ENCODE results near the gene SLCO2A1. TPM values are rescaled to one million over a fixed set of nuclear protein-coding genes. Genes with fewer than 3 reads are reported as not detected.

Gene SLCO2A1
- total and polyA plus RNA-seq, 4 experiments from 2014 or later, result not detected

DNA sequence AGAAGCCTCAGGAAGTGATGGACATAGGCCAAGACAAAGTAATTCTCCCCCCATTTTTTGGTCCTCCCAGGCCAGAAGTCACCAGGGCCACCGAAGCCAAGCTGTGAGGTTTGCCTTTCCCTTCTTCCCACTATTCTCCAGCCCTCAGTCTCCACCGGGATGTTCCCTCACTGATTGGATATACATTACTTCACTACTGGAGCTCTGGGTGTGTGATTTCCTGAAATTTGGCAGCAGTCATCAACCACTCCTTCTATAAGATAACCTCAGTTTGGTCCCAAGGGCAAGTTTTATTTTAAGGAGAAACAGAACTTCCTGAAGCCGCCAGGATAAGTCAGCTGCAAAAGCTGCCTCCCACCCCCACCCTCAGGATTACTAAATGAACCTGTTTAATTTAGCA, 11.3 kb downstream of the SLCO2A1 start:
- no peaks in the 10 kb centered on the region for H3K36me3 Mint-ChIP-seq
- H3K4me3 Mint-ChIP-seq, result no peak overlapping the region
- intact Hi-C loops (cut with micrococcal nuclease), result no loop called here
- no peaks in the 10 kb centered on the region for H3K27me3 ChIP-seq (ENCODE audit: insufficient read depth, low read length)
- no peaks in the 10 kb centered on the region for H3K9me3 ChIP-seq (ENCODE audit: control insufficient read depth in 1 of 2, low read length in 2 of 2)
- no peaks in the 10 kb centered on the region for H3K4me1 Mint-ChIP-seq
- H3K9me3 Mint-ChIP-seq, result no peaks in the 10 kb centered on the region
- CTCF ChIA-PET (ENCODE audit: partially characterized antibody), result interaction anchor here (0.6 kb wide), 1 partner anchor 352 kb away, joined by 3 read pairs; no protein-coding TSS in a partner anchor
- no peaks in the 10 kb centered on the region for H3K36me3 ChIP-seq (ENCODE audit: insufficient read depth, low read length)
- no peak overlapping the region for H3K27ac ChIP-seq (ENCODE audit: low read depth, low read length)
- DNase-seq, result no peak
- POLR2A ChIA-PET (ENCODE audit: partially characterized antibody), result no interaction called here
- no peaks in the 10 kb centered on the region for H3K4me1 ChIP-seq (ENCODE audit: insufficient read depth, low read length)
- no peak overlapping the region for H3K27ac Mint-ChIP-seq
- H3K27me3 Mint-ChIP-seq, result peaks cover 4 to 5% of the 10 kb centered on the region in 2 donors
- H3K4me3 ChIP-seq (ENCODE audit: low read length in 2 of 2), result no peak overlapping the region

DNA sequence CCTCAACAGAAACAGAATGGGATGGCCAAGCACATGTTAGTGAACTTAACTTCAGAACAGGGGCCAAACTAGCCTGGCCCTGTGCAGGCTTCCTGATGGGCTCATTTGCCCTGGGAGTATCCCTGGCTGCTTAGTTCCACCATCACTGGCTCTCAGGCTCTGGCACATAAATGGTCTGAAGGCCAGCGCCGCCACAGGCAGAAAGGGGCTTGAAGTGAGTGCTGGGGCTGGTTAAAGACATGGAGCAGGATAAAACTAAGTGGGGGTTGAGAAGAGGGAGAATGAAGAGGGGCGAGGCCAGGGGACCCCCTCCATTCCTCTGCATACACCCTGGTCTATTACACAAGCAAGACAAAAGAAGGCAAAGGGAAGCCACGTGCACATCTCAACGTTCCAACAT, 12.2 kb downstream of the SLCO2A1 start:
- Mint-ChIP-seq H3K27me3 (peaks cover 3 to 7% of the 10 kb centered on the region in 2 donors), H3K9me3 (no peaks in the 10 kb centered on the region), H3K4me1 (no peaks in the 10 kb centered on the region), H3K36me3 (no peaks in the 10 kb centered on the region), H3K4me3 (no peak overlapping the region), H3K27ac (no peak overlapping the region)
- ChIA-PET POLR2A (ENCODE audit: partially characterized antibody) (no interaction called here), CTCF (ENCODE audit: partially characterized antibody) (no interaction called here)
- Histone ChIP-seq H3K4me3 (ENCODE audit: low read length in 2 of 2) (no peak overlapping the region), H3K9me3 (ENCODE audit: control insufficient read depth in 1 of 2, low read length in 2 of 2) (no peaks in the 10 kb centered on the region), H3K27me3 (ENCODE audit: insufficient read depth, low read length) (no peaks in the 10 kb centered on the region), H3K27ac (ENCODE audit: low read depth, low read length) (no peak overlapping the region), H3K4me1 (ENCODE audit: insufficient read depth, low read length) (no peaks in the 10 kb centered on the region), H3K36me3 (ENCODE audit: insufficient read depth, low read length) (no peaks in the 10 kb centered on the region)
- intact Hi-C loops (cut with micrococcal nuclease), result no loop called here
- no peak for DNase-seq

DNA sequence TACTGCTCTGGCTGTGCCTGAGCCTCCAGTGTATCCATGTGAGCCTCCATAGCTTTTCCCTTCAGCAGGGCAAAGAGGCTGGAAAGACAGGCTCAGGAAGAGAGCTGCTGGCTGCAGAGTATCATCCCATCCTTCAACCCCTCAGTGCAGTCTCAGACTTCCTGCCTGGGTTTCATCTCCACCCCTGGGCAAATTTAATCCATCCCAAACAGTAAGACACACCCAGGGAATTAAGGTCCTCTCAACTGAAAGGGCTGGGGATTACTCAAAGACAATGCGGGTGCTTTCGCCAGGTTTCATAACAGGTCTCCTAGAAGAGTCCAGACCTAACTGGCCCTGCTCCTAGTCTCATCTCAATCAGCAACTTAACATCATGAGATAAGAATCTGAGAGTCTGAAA, 15.5 kb downstream of the SLCO2A1 start:
- Histone ChIP-seq H3K9me3 (ENCODE audit: control insufficient read depth in 1 of 2, low read length in 2 of 2) (no peaks in the 10 kb centered on the region), H3K27me3 (ENCODE audit: insufficient read depth, low read length) (no peaks in the 10 kb centered on the region), H3K36me3 (ENCODE audit: insufficient read depth, low read length) (no peaks in the 10 kb centered on the region), H3K4me1 (ENCODE audit: insufficient read depth, low read length) (no peaks in the 10 kb centered on the region), H3K4me3 (ENCODE audit: low read length in 2 of 2) (no peak overlapping the region), H3K27ac (ENCODE audit: low read depth, low read length) (no peak overlapping the region)
- Mint-ChIP-seq H3K27ac (no peak overlapping the region), H3K36me3 (no peaks in the 10 kb centered on the region), H3K27me3 (peaks cover 7 to 10% of the 10 kb centered on the region in 2 donors), H3K4me1 (no peaks in the 10 kb centered on the region), H3K4me3 (no peak overlapping the region), H3K9me3 (peaks cover 0 to 2% (median 0%) of the 10 kb centered on the region in 8 donors)
- ChIA-PET CTCF (ENCODE audit: partially characterized antibody) (no interaction called here), POLR2A (ENCODE audit: partially characterized antibody) (no interaction called here)
- no peak for DNase-seq
- intact Hi-C loops (cut with micrococcal nuclease), result no loop called here

DNA sequence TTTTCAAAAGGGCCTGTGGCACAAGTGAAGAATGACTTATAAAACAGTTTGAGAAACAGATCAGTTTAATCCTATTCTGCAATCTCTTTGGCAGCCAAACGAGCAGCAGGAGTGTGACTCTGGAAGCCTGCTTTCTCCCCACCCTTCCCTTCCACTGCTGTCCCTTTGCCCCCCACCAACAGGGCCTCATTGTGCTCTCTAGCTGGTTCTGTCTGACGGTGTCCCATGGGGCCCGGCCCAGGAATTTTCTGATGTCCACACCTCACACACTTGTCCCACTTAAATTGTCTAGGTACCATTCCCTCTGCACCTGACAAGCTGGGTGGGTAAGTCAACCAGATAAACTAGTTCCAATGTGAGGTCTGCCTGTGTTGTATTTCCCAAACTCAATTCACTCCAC, 16.4 kb downstream of the SLCO2A1 start:
- no peak for DNase-seq

DNA sequence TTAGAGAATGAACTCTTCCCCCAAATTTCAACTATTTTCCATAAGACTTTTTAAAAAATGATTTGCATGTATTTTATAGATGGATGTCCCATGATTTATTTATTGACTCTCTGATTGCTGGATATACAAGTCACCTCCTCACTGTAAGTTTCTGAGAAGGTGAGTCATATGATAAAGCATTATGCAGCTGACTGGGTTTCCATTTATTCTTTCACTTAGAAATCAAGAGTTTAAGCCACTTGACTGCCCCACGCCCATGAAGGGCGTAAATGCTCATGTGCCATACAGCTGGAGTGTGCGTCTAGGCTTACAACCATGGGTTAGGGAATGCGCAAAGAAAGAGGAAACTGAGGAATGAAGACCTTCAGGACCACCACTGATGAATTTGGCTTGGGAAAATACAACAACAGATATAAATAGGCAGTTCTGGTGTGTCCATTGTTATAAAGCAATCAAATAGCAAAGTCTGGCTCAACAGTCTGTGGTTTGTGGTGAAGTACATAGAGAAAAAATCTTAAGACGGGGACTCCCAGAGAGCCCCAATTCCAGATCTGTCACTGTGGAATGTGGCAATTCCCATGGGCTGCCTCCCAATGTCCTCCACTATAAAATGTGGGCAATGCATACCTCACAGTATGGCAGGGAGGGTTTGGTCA, 20.3 kb downstream of the SLCO2A1 start:
- Histone ChIP-seq H3K4me1 (ENCODE audit: insufficient read depth, low read length) (no peaks in the 10 kb centered on the region), H3K27me3 (ENCODE audit: insufficient read depth, low read length) (no peaks in the 10 kb centered on the region), H3K36me3 (ENCODE audit: insufficient read depth, low read length) (no peaks in the 10 kb centered on the region), H3K9me3 (ENCODE audit: control insufficient read depth in 1 of 2, low read length in 2 of 2) (no peaks in the 10 kb centered on the region), H3K27ac (ENCODE audit: low read depth, low read length) (no peak overlapping the region), H3K4me3 (ENCODE audit: low read length in 2 of 2) (no peak overlapping the region)
- Mint-ChIP-seq H3K4me1 (no peaks in the 10 kb centered on the region), H3K27me3 (peaks cover 9 to 10% of the 10 kb centered on the region in 2 donors), H3K27ac (no peak overlapping the region), H3K4me3 (no peak overlapping the region), H3K36me3 (no peaks in the 10 kb centered on the region), H3K9me3 (peaks cover 0 to 14% (median 5%) of the 10 kb centered on the region in 8 donors)
- no peak for DNase-seq
- ChIA-PET POLR2A (ENCODE audit: partially characterized antibody) (no interaction called here), CTCF (ENCODE audit: partially characterized antibody) (interaction anchor here (0.5 kb wide), 1 partner anchor 814 kb away, joined by 4 read pairs; no protein-coding TSS in a partner anchor)
- intact Hi-C loops (cut with micrococcal nuclease), result no loop called here

More for the DNA sequence above, 16.4 kb downstream of the SLCO2A1 start:
- H3K9me3 ChIP-seq (ENCODE audit: control insufficient read depth in 1 of 2, low read length in 2 of 2), result no peaks in the 10 kb centered on the region
- Mint-ChIP-seq H3K27ac (no peak overlapping the region), H3K4me1 (no peaks in the 10 kb centered on the region), H3K27me3 (peaks cover 7 to 10% of the 10 kb centered on the region in 2 donors), H3K36me3 (no peaks in the 10 kb centered on the region), H3K4me3 (no peak overlapping the region), H3K9me3 (peaks cover 0 to 2% (median 0%) of the 10 kb centered on the region in 8 donors)
- no peak overlapping the region for H3K4me3 ChIP-seq (ENCODE audit: low read length in 2 of 2)
- intact Hi-C loops (cut with micrococcal nuclease), result no loop called here
- no peaks in the 10 kb centered on the region for H3K27me3 ChIP-seq (ENCODE audit: insufficient read depth, low read length)
- no peaks in the 10 kb centered on the region for H3K36me3 ChIP-seq (ENCODE audit: insufficient read depth, low read length)
- H3K4me1 ChIP-seq (ENCODE audit: insufficient read depth, low read length), result no peaks in the 10 kb centered on the region
- ChIA-PET CTCF (ENCODE audit: partially characterized antibody) (no interaction called here), POLR2A (ENCODE audit: partially characterized antibody) (no interaction called here)
- H3K27ac ChIP-seq (ENCODE audit: low read depth, low read length), result no peak overlapping the region

DNA sequence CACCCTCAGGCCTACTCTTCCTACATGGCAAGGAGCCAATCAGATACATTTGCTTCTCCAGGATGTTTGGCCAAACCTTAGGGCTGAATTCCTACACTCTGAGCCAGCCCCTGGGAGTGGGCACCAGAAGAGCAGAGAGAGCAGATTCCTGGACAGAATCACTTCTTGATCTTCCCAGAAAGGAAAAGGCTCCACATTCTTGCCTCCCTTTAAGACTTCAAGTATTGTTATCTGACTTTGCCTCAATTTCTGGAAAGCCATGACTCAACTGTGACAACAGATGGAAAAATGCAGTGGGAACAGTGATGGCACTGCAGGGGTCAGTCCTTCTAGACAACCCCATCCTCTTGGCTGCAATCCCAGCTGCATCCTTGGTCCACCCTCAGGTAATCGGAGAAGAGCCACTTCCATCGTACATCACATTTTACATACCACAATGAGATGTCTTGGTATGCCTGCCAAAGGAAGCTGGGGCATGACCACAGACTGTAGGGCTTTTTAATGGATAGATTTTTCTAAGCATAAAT, 21.0 kb downstream of the SLCO2A1 start:
- Histone ChIP-seq H3K9me3 (ENCODE audit: control insufficient read depth in 1 of 2, low read length in 2 of 2) (no peaks in the 10 kb centered on the region), H3K27me3 (ENCODE audit: insufficient read depth, low read length) (no peaks in the 10 kb centered on the region), H3K4me3 (ENCODE audit: low read length in 2 of 2) (no peak overlapping the region), H3K36me3 (ENCODE audit: insufficient read depth, low read length) (no peaks in the 10 kb centered on the region), H3K4me1 (ENCODE audit: insufficient read depth, low read length) (no peaks in the 10 kb centered on the region), H3K27ac (ENCODE audit: low read depth, low read length) (no peak overlapping the region)
- POLR2A ChIA-PET (ENCODE audit: partially characterized antibody), result no interaction called here
- Mint-ChIP-seq H3K27ac (no peak overlapping the region), H3K27me3 (peaks cover 9 to 10% of the 10 kb centered on the region in 2 donors), H3K4me1 (no peaks in the 10 kb centered on the region), H3K4me3 (no peak overlapping the region), H3K9me3 (peaks cover 0 to 17% (median 5%) of the 10 kb centered on the region in 8 donors), H3K36me3 (no peaks in the 10 kb centered on the region)
- CTCF ChIA-PET (ENCODE audit: partially characterized antibody), result interaction anchor here (0.5 kb wide), 1 partner anchor 815 kb away, joined by 4 read pairs; no protein-coding TSS in a partner anchor
- DNase-seq, result no peak
- intact Hi-C loops (cut with micrococcal nuclease), result no loop called here

DNA sequence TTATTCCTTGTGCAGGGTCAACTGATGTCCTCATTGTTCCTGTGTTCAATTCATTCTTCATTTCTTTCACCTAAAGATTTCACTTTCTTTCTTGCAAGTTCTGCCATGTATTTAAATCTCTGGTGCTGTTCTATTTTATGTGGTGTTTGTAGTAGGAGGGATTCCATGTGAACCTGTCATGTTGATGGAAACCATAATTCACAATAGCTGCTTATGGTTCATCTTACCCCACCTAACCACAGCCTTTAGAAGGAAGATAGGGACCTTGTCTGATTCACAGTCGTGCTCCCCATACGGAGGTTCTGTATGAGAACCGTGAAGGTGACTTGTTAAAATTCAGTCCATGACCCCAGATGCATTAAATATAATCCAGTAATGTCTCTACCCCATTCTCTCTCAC, 21.9 kb downstream of the SLCO2A1 start:
- intact Hi-C loops (cut with micrococcal nuclease), result no loop called here
- Histone ChIP-seq H3K4me3 (ENCODE audit: low read length in 2 of 2) (no peak overlapping the region), H3K27ac (ENCODE audit: low read depth, low read length) (no peak overlapping the region), H3K9me3 (ENCODE audit: control insufficient read depth in 1 of 2, low read length in 2 of 2) (peaks cover 0 to 5% of the 10 kb centered on the region in 2 donors), H3K4me1 (ENCODE audit: insufficient read depth, low read length) (no peaks in the 10 kb centered on the region), H3K36me3 (ENCODE audit: insufficient read depth, low read length) (no peaks in the 10 kb centered on the region), H3K27me3 (ENCODE audit: insufficient read depth, low read length) (no peaks in the 10 kb centered on the region)
- Mint-ChIP-seq H3K27me3 (peaks cover 9 to 10% of the 10 kb centered on the region in 2 donors), H3K4me1 (no peaks in the 10 kb centered on the region), H3K36me3 (no peaks in the 10 kb centered on the region), H3K9me3 (peaks cover 0 to 19% (median 5%) of the 10 kb centered on the region in 8 donors), H3K27ac (no peak overlapping the region), H3K4me3 (no peak overlapping the region)
- DNase-seq, result no peak
- ChIA-PET CTCF (ENCODE audit: partially characterized antibody) (no interaction called here), POLR2A (ENCODE audit: partially characterized antibody) (no interaction called here)

All from CD4-positive, alpha-beta memory T cell (primary cell).